Ovary (tissue), 3 donors: Measurements from ENCODE around the gene ITFG1.

ENCODE experiments used
- CTCF ChIP-seq, 3 donors: fragments of 450-650 bp in 2 of 3; fragments of 200-600 bp in 1 of 3; IDR thresholded peaks; one replicate each; pipeline versions ENCODE4 v1.5.1 to v1.8.0; 2016 to 2022; ENCODE audit warnings: antibody characterized with exemption in 3 of 3, mild to moderate bottlenecking in 1 of 3
- POLR2A ChIP-seq: fragments of 450-650 bp; IDR thresholded peaks from one replicate; pipeline ENCODE4 v1.6.1; 2017; ENCODE audit warnings: antibody characterized with exemption, mild to moderate bottlenecking, moderate library complexity
- donor health status: DM: no; HTN: no; CAD: no.

- no peak for TF ChIP-seq POLR2A
- TF ChIP-seq CTCF (IDR thresholded peaks at IDR 0.05): no peak
Measured at GRCh38 chr16:47395733-47396498, 64.9 kb downstream of the ITFG1 start.
